K562 (cell line): Measurements from ENCODE around the gene YPEL1.

Experiments used
- PCBP1 ChIP-seq: fragments of 200-400 bp; formaldehyde crosslinking; IDR thresholded peaks from 2 replicates; pipeline ENCODE4 v1.6.1; 2018; ENCODE audit warnings: mild to moderate bottlenecking, low read depth, low read length; ENCODE audit not compliant: poor library complexity, severe bottlenecking
- POLR2A ChIP-seq: fragments of 450-650 bp; conservative IDR thresholded peaks from 2 replicates; pipeline ENCODE4 v1.6.1; 2016
- TF ChIP-seq, protein P1 (sequence below), 2 experiments: fragments of 450-650 bp in 1 of 2; sonication (generic) in 1 of 2; formaldehyde crosslinking in 1 of 2; IDR thresholded peaks; 2 replicates each; pipeline versions ENCODE4 v1.7.1 to v1.9.0; 2016 to 2022; ENCODE audit warnings: inconsistent platforms in 1 of 2, mild to moderate bottlenecking in 1 of 2, missing genetic modification reagents in 1 of 2
- TF ChIP-seq, protein P2 (sequence below): fragments of 450-650 bp; formaldehyde crosslinking; IDR thresholded peaks from 2 replicates; pipeline ENCODE4 v1.4.0; 2022; ENCODE audit warnings: missing genetic modification characterization

DNA sequence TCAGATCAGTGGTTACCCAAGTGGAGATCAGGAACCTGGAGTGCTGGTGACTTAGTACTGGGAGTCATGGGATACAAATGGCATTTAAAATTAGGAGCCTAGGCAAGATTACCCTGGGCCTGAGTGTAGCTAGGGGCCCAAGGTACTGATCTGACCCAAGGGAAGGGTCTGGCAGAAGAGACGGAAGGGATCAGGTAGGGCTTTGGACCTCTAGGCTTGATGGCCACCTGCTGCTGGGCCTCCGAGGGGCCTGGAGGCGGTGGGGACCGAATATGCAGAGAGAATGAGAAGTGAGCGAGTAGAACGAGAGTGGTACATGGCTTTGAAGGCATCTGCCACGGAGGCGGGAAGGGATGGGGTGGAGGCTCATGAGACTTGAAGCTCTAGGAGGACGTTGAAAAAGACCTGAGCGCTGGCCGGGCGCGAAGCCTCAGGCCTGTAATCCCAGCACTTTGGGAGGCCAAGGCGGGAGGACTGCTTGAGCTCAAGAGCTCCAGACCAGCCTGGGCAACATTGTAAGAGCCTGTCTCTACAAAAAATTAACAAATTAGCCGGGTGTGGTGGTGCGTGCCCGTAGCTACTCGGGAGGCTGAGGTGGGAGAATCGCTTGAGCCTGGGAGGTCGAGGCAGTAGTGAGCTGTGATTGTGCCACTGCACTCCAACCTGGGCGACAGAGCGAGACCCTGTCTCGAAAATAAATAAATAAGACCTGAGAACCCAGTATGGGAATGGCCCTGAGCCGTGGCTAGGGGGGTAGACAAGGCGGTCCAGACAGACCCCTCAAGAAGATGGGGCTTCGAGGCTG lies 70.3 kb downstream of the YPEL1 start:
- TF ChIP-seq POLR2A (no peak), PCBP1 (no peak)
- TF ChIP-seq, protein P1, sequence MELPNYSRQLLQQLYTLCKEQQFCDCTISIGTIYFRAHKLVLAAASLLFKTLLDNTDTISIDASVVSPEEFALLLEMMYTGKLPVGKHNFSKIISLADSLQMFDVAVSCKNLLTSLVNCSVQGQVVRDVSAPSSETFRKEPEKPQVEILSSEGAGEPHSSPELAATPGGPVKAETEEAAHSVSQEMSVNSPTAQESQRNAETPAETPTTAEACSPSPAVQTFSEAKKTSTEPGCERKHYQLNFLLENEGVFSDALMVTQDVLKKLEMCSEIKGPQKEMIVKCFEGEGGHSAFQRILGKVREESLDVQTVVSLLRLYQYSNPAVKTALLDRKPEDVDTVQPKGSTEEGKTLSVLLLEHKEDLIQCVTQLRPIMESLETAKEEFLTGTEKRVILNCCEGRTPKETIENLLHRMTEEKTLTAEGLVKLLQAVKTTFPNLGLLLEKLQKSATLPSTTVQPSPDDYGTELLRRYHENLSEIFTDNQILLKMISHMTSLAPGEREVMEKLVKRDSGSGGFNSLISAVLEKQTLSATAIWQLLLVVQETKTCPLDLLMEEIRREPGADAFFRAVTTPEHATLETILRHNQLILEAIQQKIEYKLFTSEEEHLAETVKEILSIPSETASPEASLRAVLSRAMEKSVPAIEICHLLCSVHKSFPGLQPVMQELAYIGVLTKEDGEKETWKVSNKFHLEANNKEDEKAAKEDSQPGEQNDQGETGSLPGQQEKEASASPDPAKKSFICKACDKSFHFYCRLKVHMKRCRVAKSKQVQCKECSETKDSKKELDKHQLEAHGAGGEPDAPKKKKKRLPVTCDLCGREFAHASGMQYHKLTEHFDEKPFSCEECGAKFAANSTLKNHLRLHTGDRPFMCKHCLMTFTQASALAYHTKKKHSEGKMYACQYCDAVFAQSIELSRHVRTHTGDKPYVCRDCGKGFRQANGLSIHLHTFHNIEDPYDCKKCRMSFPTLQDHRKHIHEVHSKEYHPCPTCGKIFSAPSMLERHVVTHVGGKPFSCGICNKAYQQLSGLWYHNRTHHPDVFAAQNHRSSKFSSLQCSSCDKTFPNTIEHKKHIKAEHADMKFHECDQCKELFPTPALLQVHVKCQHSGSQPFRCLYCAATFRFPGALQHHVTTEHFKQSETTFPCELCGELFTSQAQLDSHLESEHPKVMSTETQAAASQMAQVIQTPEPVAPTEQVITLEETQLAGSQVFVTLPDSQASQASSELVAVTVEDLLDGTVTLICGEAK (IDR thresholded peaks at IDR 0.05): no peak
- TF ChIP-seq, protein P1 (CRISPR knock-in tag; IDR thresholded peaks at IDR 0.05): no peak
- TF ChIP-seq, protein P2, sequence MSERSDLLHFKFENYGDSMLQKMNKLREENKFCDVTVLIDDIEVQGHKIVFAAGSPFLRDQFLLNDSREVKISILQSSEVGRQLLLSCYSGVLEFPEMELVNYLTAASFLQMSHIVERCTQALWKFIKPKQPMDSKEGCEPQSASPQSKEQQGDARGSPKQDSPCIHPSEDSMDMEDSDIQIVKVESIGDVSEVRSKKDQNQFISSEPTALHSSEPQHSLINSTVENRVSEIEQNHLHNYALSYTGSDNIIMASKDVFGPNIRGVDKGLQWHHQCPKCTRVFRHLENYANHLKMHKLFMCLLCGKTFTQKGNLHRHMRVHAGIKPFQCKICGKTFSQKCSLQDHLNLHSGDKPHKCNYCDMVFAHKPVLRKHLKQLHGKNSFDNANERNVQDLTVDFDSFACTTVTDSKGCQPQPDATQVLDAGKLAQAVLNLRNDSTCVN (CRISPR knock-in tag): no peak
